H1 (cell line): ENCODE data around the gene ANKRD13B. TPM values are rescaled to one million over a fixed set of nuclear protein-coding genes. Genes with fewer than 3 reads are reported as not detected.

Experiments
- CTCF ChIA-PET: fragments of 300-600 bp; sonication (Branson Sonifier 250); formaldehyde crosslinking; loops from one replicate; lab custom pipeline; 2021; ENCODE audit not compliant: partially characterized antibody; lab: Charles Lee
- POLR2A ChIA-PET: fragments of 300-600 bp; sonication (Branson Sonifier 250); formaldehyde crosslinking; loops from one replicate; lab custom pipeline; 2021; ENCODE audit warnings: inconsistent platforms; ENCODE audit not compliant: partially characterized antibody; lab: Charles Lee
- DNase-seq, 2 experiments: peaks; one replicate each; pipeline versions ENCODE4 v3.0.0 to v3.0.0-alpha.2; 2010 to 2022; ENCODE audit warnings: low spot score in 2 of 2, low read depth in 1 of 2, mixed read lengths in 1 of 2
- FAIRE-seq: peaks from 2 replicates; lab custom pipeline; 2011; peaks lifted over from hg19 to GRCh38; lab: Jason Lieb, UNC
- H2AFZ ChIP-seq: 2 replicates; pipeline ENCODE4 v1.8.1; 2012; ENCODE audit warnings: low read length, inconsistent platforms
- H2AK5ac ChIP-seq: 2 replicates; pipeline ENCODE4 v1.6.1; 2013; ENCODE audit warnings: low read depth, low read length
- H2BK120ac ChIP-seq: replicated peaks from 2 replicates; pipeline ENCODE3; 2013; ENCODE audit warnings: low read depth, low read length, inconsistent platforms
- H2BK12ac ChIP-seq: 2 replicates; pipeline ENCODE4 v1.6.1; 2013; ENCODE audit warnings: low read depth, low read length
- H2BK15ac ChIP-seq: 2 replicates; pipeline ENCODE4 v1.6.1; 2013; ENCODE audit warnings: low read length
- H2BK20ac ChIP-seq: 2 replicates; pipeline ENCODE4 v1.6.1; 2013; ENCODE audit warnings: low read length
- H2BK5ac ChIP-seq: 2 replicates; pipeline ENCODE4 v1.6.1; 2013; ENCODE audit warnings: low read depth, low read length
- H3K14ac ChIP-seq: 2 replicates; pipeline ENCODE4 v1.6.1; 2013; ENCODE audit warnings: inconsistent platforms; ENCODE audit not compliant: insufficient read length
- H3K18ac ChIP-seq: 2 replicates; pipeline ENCODE4 v1.6.1; 2013; ENCODE audit warnings: low read length; ENCODE audit errors: extremely low read depth
- H3K23ac ChIP-seq: 2 replicates; pipeline ENCODE4 v1.6.1; 2013; ENCODE audit warnings: inconsistent platforms; ENCODE audit not compliant: insufficient read length
- H3K23me2 ChIP-seq: 2 replicates; pipeline ENCODE4 v1.6.1; 2013; ENCODE audit warnings: low read depth, low read length
- H3K27ac ChIP-seq: 2 replicates; pipeline ENCODE4 v1.6.1; 2011; ENCODE audit warnings: low read depth, low read length, inconsistent platforms
- H3K27me3 ChIP-seq, 4 experiments: replicated peaks in 1 of 4; 1 replicate in 1 of 4; 2 replicates in 3 of 4; pipeline versions ENCODE4 v1.6.1 to v1.8.1; 2011 to 2013; ENCODE audit warnings: low read length in 3 of 4, mild to moderate bottlenecking in 3 of 4, inconsistent platforms in 2 of 4, mixed read lengths in 2 of 4, moderate library complexity in 1 of 4; ENCODE audit not compliant: control insufficient read depth in 3 of 4, insufficient read depth in 3 of 4; ENCODE audit errors: extremely low read depth in 1 of 4
- H3K36me3 ChIP-seq, 4 experiments: 2 replicates each; pipeline versions ENCODE4 v1.6.1 to v1.8.1; 2011 to 2013; ENCODE audit warnings: mild to moderate bottlenecking in 4 of 4, low read length in 3 of 4, moderate library complexity in 2 of 4, control low read depth in 1 of 4, inconsistent platforms in 1 of 4; ENCODE audit not compliant: insufficient read depth in 4 of 4, control insufficient read depth in 2 of 4
- H3K4ac ChIP-seq: replicated peaks from 2 replicates; pipeline ENCODE3; 2013; ENCODE audit warnings: low read length, low read depth, mixed read lengths, inconsistent platforms; ENCODE audit not compliant: insufficient read length
- H3K4me1 ChIP-seq, 4 experiments: replicated peaks in 1 of 4; 1 replicate in 1 of 4; 2 replicates in 3 of 4; pipeline versions ENCODE4 v1.6.1 to v1.8.1; 2011 to 2013; ENCODE audit warnings: low read length in 3 of 4, inconsistent platforms in 2 of 4, mixed read lengths in 1 of 4; ENCODE audit not compliant: insufficient read depth in 4 of 4, control insufficient read depth in 3 of 4
- H3K4me2 ChIP-seq, 2 experiments: 2 replicates each; pipeline versions ENCODE4 v1.6.1 to v1.8.1; 2011 to 2013; ENCODE audit warnings: low read depth in 2 of 2, low read length in 2 of 2, control low read depth in 1 of 2, inconsistent platforms in 1 of 2, mild to moderate bottlenecking in 1 of 2; ENCODE audit not compliant: insufficient read depth in 1 of 2
- H3K4me3 ChIP-seq, 4 experiments: fragments of 200-600, 300-600 bp in 1 of 4; sonication (generic), shearing (Covaris generic), sonication (Bioruptor Twin) in 1 of 4; 2 replicates each; pipeline versions ENCODE4 v1.5.1 to v1.8.1; 2011 to 2016; ENCODE audit warnings: low read length in 4 of 4, low read depth in 3 of 4, control low read depth in 2 of 4, inconsistent platforms in 2 of 4, mild to moderate bottlenecking in 2 of 4, mixed read lengths in 1 of 4, moderate library complexity in 1 of 4; ENCODE audit not compliant: insufficient read depth in 2 of 4; ENCODE audit errors: extremely low read depth in 1 of 4
- H3K56ac ChIP-seq: replicated peaks from 2 replicates; pipeline ENCODE3; 2013; ENCODE audit warnings: low read depth, mild to moderate bottlenecking, mixed read lengths, low read length, inconsistent platforms; ENCODE audit not compliant: insufficient read length
- H3K79me1 ChIP-seq: 2 replicates; pipeline ENCODE4 v1.6.1; 2013; ENCODE audit warnings: low read depth, low read length, control low read depth
- H3K79me2 ChIP-seq, 2 experiments: 2 replicates each; pipeline versions ENCODE4 v1.6.1 to v1.8.1; 2012 to 2013; ENCODE audit warnings: low read length in 2 of 2, mild to moderate bottlenecking in 2 of 2, inconsistent platforms in 1 of 2; ENCODE audit not compliant: insufficient read depth in 2 of 2, control insufficient read depth in 1 of 2
- H3K9ac ChIP-seq, 4 experiments: replicated peaks in 1 of 4; 1 replicate in 1 of 4; 2 replicates in 3 of 4; pipeline versions ENCODE4 v1.6.1 to v1.8.1; 2011 to 2013; ENCODE audit warnings: low read depth in 3 of 4, low read length in 3 of 4, control low read depth in 2 of 4, mild to moderate bottlenecking in 2 of 4, moderate library complexity in 2 of 4, inconsistent platforms in 1 of 4; ENCODE audit errors: extremely low read depth in 1 of 4
- H3K9me3 ChIP-seq, 2 experiments: 2 replicates each; pipeline versions ENCODE4 v1.6.1 to v1.8.1; 2012 to 2013; ENCODE audit warnings: mild to moderate bottlenecking in 2 of 2, moderate library complexity in 2 of 2, control low read depth in 1 of 2, inconsistent platforms in 1 of 2, low read depth in 1 of 2, low read length in 1 of 2, mixed read lengths in 1 of 2; ENCODE audit not compliant: insufficient read depth in 2 of 2
- H4K20me1 ChIP-seq, 2 experiments: replicated peaks in 1 of 2; 2 replicates each; pipeline versions ENCODE3 to v1.8.1; 2011 to 2013; ENCODE audit warnings: inconsistent platforms in 2 of 2, low read length in 2 of 2, mild to moderate bottlenecking in 1 of 2; ENCODE audit not compliant: insufficient read depth in 2 of 2, control insufficient read depth in 1 of 2
- H4K5ac ChIP-seq: 2 replicates; pipeline ENCODE4 v1.6.1; 2013; ENCODE audit warnings: low read length, low read depth, mixed read lengths, inconsistent platforms; ENCODE audit not compliant: insufficient read length
- H4K8ac ChIP-seq: 2 replicates; pipeline ENCODE4 v1.8.0; 2013; ENCODE audit warnings: mild to moderate bottlenecking, moderate library complexity, low read length, inconsistent platforms; ENCODE audit not compliant: insufficient read depth; ENCODE audit errors: extremely low read depth
- H4K91ac ChIP-seq: replicated peaks from 2 replicates; pipeline ENCODE3; 2013; ENCODE audit warnings: low read length, mixed read lengths, inconsistent platforms; ENCODE audit not compliant: insufficient read length
- BACH1 ChIP-seq: IDR thresholded peaks from 2 replicates; pipeline ENCODE4 v1.6.1; 2012; ENCODE audit warnings: low read length, improper control_type of control experiment
- CTCF ChIP-seq, 3 experiments: IDR thresholded peaks; 1 replicate in 2 of 3; 2 replicates in 1 of 3; pipeline versions ENCODE4 v1.5.1 to v1.6.1; 2011; ENCODE audit warnings: low read length in 3 of 3, mild to moderate bottlenecking in 3 of 3, inconsistent platforms in 2 of 3, low read depth in 1 of 3, moderate library complexity in 1 of 3; ENCODE audit not compliant: insufficient read depth in 1 of 3; ENCODE audit errors: control extremely low read depth in 1 of 3
- EP300 ChIP-seq, 2 experiments: IDR thresholded peaks; 1 replicate in 1 of 2; 2 replicates in 1 of 2; pipeline ENCODE4 v1.6.1; 2011 to 2012; ENCODE audit warnings: low read depth in 2 of 2, low read length in 2 of 2, mild to moderate bottlenecking in 2 of 2, borderline replicate concordance in 1 of 2, inconsistent platforms in 1 of 2, moderate library complexity in 1 of 2
- GABPA ChIP-seq: IDR thresholded peaks from 2 replicates; pipeline ENCODE4 v1.6.1; 2011; ENCODE audit warnings: mild to moderate bottlenecking, low read length, moderate library complexity, borderline replicate concordance; ENCODE audit not compliant: insufficient read depth
- PHF8 ChIP-seq: fragments of 200-600 bp; sonication (generic); conservative IDR thresholded peaks from 2 replicates; pipeline ENCODE4 v1.7.1; 2012; ENCODE audit warnings: low read depth, mild to moderate bottlenecking, inconsistent platforms, low read length, moderate library complexity
- RAD21 ChIP-seq, 2 experiments: IDR thresholded peaks in 1 of 2; conservative IDR thresholded peaks in 1 of 2; 2 replicates each; pipeline ENCODE4 v1.6.1; 2011; ENCODE audit warnings: low read depth in 2 of 2, low read length in 2 of 2, improper control_type of control experiment in 1 of 2, inconsistent platforms in 1 of 2, mild to moderate bottlenecking in 1 of 2, moderate library complexity in 1 of 2
- RXRA ChIP-seq: IDR thresholded peaks from 2 replicates; pipeline ENCODE4 v1.6.1; 2011; ENCODE audit warnings: low read depth, mild to moderate bottlenecking, low read length, moderate library complexity; ENCODE audit not compliant: insufficient read depth
- SP4 ChIP-seq: IDR thresholded peaks from 2 replicates; pipeline ENCODE4 v1.6.1; 2012; ENCODE audit warnings: low read length, inconsistent platforms
- WGBS, 2 experiments: shearing (Covaris generic) in 1 of 2; methylation state at CpG; one replicate each; pipeline versions ENCODE4 v1.1.6 to v1.1.7; 2013 to 2015; ENCODE audit warnings: low lambda C conversion rate in 2 of 2, mixed read lengths in 2 of 2, inconsistent platforms in 1 of 2, low coverage in 1 of 2, missing lambda C conversion rate in 1 of 2; ENCODE audit not compliant: insufficient replicate concordance in 2 of 2, insufficient coverage in 1 of 2, insufficient read length in 1 of 2; ENCODE audit errors: extremely low coverage in 1 of 2, missing lambda C conversion rate in 1 of 2; 5-methylcytosine and 5-hydroxymethylcytosine counted together
- polyA plus RNA-seq, 7 experiments: library from polyadenylated mRNA; depleted of rRNA in 3 of 7; stranded (reverse) in 5 of 7; unstranded in 2 of 7; fragments of >200 nt in 5 of 7; fragments of 200-250 nt in 2 of 7; gene quantifications; 1 replicate in 5 of 7; 2 replicates in 1 of 7; 4 replicates in 1 of 7; pipeline versions ENCODE4 v1.2.1 to v1.2.3, GENCODE V29; 2011 to 2013; ENCODE audit warnings: missing spikeins in 2 of 7, mixed read lengths in 2 of 7
- total RNA-seq: library from RNA; stranded (reverse); fragmentation: NEBNext Ultra II Directional; extraction: Animal tissue kit (Norgen Biotek cat#: 25700); gene quantifications from 2 replicates; pipeline ENCODE4 v1.2.1, GENCODE V29; 2021

ANKRD13B gene
- total and polyA plus RNA-seq, 2 of the 8 experiments (the other 6 are each of a cell fraction or from before 2014, with no cell fraction given): 16.4 to 48.5 TPM

- no peak overlapping the region for H4K5ac ChIP-seq
- peak overlapping the region; percentile 87 for H3K18ac ChIP-seq
- peaks cover 4 to 5% of the 10 kb centered on the region in 2 experiments for H4K20me1 ChIP-seq
- 4% methylated on average over 30 of the region's 50 CpGs; no CpG with 5 or more reads in 1 of the 2 experiments for WGBS, 2 experiments
- ChIA-PET POLR2A (interaction anchor here (0.6 to 1.3 kb wide), 3 partner anchors 12 to 46 kb away, joined by 3 to 4 read pairs (median 3); no protein-coding TSS in a partner anchor), CTCF (interaction anchor here (0.7 to 13.1 kb wide), 13 partner anchors 8 to 481 kb away, joined by 3 to 193 read pairs (median 4); partner anchors contain the start of genes ABHD15, ANKRD13B and TP53I13)
- H4K91ac ChIP-seq: no peak overlapping the region
- H3K56ac ChIP-seq: no peak overlapping the region
- H3K9me3 ChIP-seq: peaks cover 0 to 11% of the 10 kb centered on the region in 2 experiments; a peak in 1 of 4 replicates
- peaks cover 10 to 35% (median 30%) of the 10 kb centered on the region in 4 experiments for H3K4me1 ChIP-seq
- H3K27ac ChIP-seq: no peak overlapping the region
- peak overlapping the region; percentile 5; the same call in 1 of the 2 replicates for H2BK12ac ChIP-seq
- H2BK5ac ChIP-seq: no peak overlapping the region
- H3K23ac ChIP-seq: no peak overlapping the region
- no peak overlapping the region for H2BK120ac ChIP-seq
- H2AFZ ChIP-seq: peak overlapping the region; percentile 9; the same call in 1 of the 2 replicates
- peak overlapping the region; percentile 46 to 75 for H3K4me2 ChIP-seq
- 0 out of 7 replicates have a peak overlapping the region, but pooled peaks of 1 of the 4 experiments have one; percentile 4 for H3K9ac ChIP-seq
- H2BK20ac ChIP-seq: no peak overlapping the region
- H3K23me2 ChIP-seq: peaks cover 13% of the 10 kb centered on the region
- 0 out of 2 replicates have a peak overlapping the region, but pooled peaks have one; percentile 29 for H2BK15ac ChIP-seq
- no peak overlapping the region for H3K4ac ChIP-seq
- 0 out of 2 replicates have a peak overlapping the region, but pooled peaks have one; percentile 73 for H4K8ac ChIP-seq
- H3K14ac ChIP-seq: no peak overlapping the region
- peak in 1 of 2 experiments; percentile 100 for DNase-seq
- H3K79me2 ChIP-seq: no peaks in the 10 kb centered on the region
- H3K4me3 ChIP-seq: peak overlapping the region; percentile 5 to 55 (median 38); a peak in 5 of 8 replicates
- peaks cover 0 to 7% (median 0%) of the 10 kb centered on the region in 4 experiments; a peak in 1 of 8 replicates for H3K36me3 ChIP-seq
- peaks cover 2% of the 10 kb centered on the region; the same call in 1 of the 2 replicates for H3K79me1 ChIP-seq
- H3K27me3 ChIP-seq: peaks cover 17 to 48% (median 37%) of the 10 kb centered on the region in 4 experiments
- no peak for FAIRE-seq
- no peak overlapping the region for H2AK5ac ChIP-seq
- TF ChIP-seq GABPA: 0 out of 2 replicates have a peak, but pooled peaks have one; percentile 42
- TF ChIP-seq EP300 (IDR thresholded peaks at IDR 0.05; ENCODE audit: borderline replicate concordance in 1 of 2, low read depth in 2 of 2, low read length in 2 of 2): no peak
- peak; percentile 51 to 66 for TF ChIP-seq RAD21 (IDR thresholded peaks at IDR 0.05 in 1 of 2, conservative IDR thresholded peaks at IDR 0.05 in 1 of 2; ENCODE audit: low read depth in 2 of 2, low read length in 2 of 2)
- no peak for TF ChIP-seq PHF8
- TF ChIP-seq RXRA: no peak
- 0 out of 2 replicates have a peak, but pooled peaks have one; percentile 43 for TF ChIP-seq SP4
- peak; percentile 75 to 85 (median 80) for TF ChIP-seq CTCF (IDR thresholded peaks at IDR 0.05; ENCODE audit: control extremely low read depth in 1 of 3, insufficient read depth in 1 of 3, low read depth in 1 of 3, low read length in 3 of 3)
- peak; percentile 82 for TF ChIP-seq BACH1
Measured at GRCh38 chr17:29613352-29613837, 20.5 kb downstream of the ANKRD13B start.
